Endothelial cell of umbilical vein (primary cell): ENCODE data around the gene RFFL. TPM values are rescaled to one million over a fixed set of nuclear protein-coding genes. Genes with fewer than 3 reads are reported as not detected.

ENCODE experiments used
- BruUV-seq: library from RNA; stranded (reverse); fragments of 400-500 nt; replicated peaks from 2 replicates; lab custom pipeline; 2021; lab: Mats Ljungman, UMichigan
- CTCF ChIA-PET: fragments of 300-600, 350-600 bp; sonication (Branson Sonifier 250); formaldehyde crosslinking; loops from one replicate; lab custom pipeline; 2021; ENCODE audit warnings: antibody characterized with exemption, inconsistent platforms; lab: Charles Lee
- POLR2A ChIA-PET: fragments of 300-600, 350-600 bp; sonication (Branson Sonifier 250); formaldehyde crosslinking; loops from one replicate; lab custom pipeline; 2021; ENCODE audit warnings: antibody characterized with exemption, inconsistent platforms; lab: Charles Lee
- DNase-seq: peaks from one replicate; pipeline ENCODE4 v3.0.0-alpha.2; 2011; ENCODE audit warnings: low read depth, low spot score
- FAIRE-seq: peaks from 2 replicates; lab custom pipeline; 2011; peaks lifted over from hg19 to GRCh38; lab: Jason Lieb, UNC
- H2AFZ ChIP-seq: 2 replicates; pipeline ENCODE4 v1.6.0; 2012; ENCODE audit warnings: low read depth, low read length, control low read depth, inconsistent platforms
- H3K27ac ChIP-seq: 2 replicates; pipeline ENCODE4 v1.5.1; 2011; ENCODE audit warnings: low read depth, mild to moderate bottlenecking, control low read depth, low read length, moderate library complexity; ENCODE audit not compliant: insufficient read depth
- H3K27me3 ChIP-seq, 2 experiments: 2 replicates each; pipeline versions ENCODE4 v1.6.0 to v1.6.1; 2011; ENCODE audit warnings: low read length in 2 of 2, mixed read lengths in 1 of 2; ENCODE audit not compliant: control insufficient read depth in 2 of 2, insufficient read depth in 2 of 2
- H3K36me3 ChIP-seq, 2 experiments: 2 replicates in 1 of 2; 3 replicates in 1 of 2; pipeline ENCODE4 v1.5.1; 2011; ENCODE audit warnings: low read length in 2 of 2, mild to moderate bottlenecking in 1 of 2, moderate library complexity in 1 of 2; ENCODE audit not compliant: control insufficient read depth in 2 of 2, insufficient read depth in 2 of 2; ENCODE audit errors: extremely low read depth in 1 of 2
- H3K4me1 ChIP-seq: 3 replicates; pipeline ENCODE4 v1.5.1; 2011; ENCODE audit warnings: mild to moderate bottlenecking, low read length; ENCODE audit not compliant: control insufficient read depth, insufficient read depth; ENCODE audit errors: extremely low read depth
- H3K4me2 ChIP-seq: 2 replicates; pipeline ENCODE4 v1.6.1; 2011; ENCODE audit warnings: low read length, control low read depth, mixed read lengths; ENCODE audit not compliant: insufficient read depth
- H3K4me3 ChIP-seq, 3 experiments: fragments of 200-600 bp in 1 of 3; sonication (generic), shearing (Covaris generic) in 1 of 3; replicated peaks in 1 of 3; 2 replicates each; pipeline ENCODE4 v1.5.1; 2011 to 2016; ENCODE audit warnings: control low read depth in 3 of 3, low read length in 3 of 3, mild to moderate bottlenecking in 2 of 3, inconsistent platforms in 1 of 3, low read depth in 1 of 3, moderate library complexity in 1 of 3; ENCODE audit not compliant: insufficient read depth in 1 of 3
- H3K79me2 ChIP-seq: 2 replicates; pipeline ENCODE4 v1.6.0; 2012; ENCODE audit warnings: low read length, inconsistent platforms; ENCODE audit not compliant: control insufficient read depth, insufficient read depth
- H3K9ac ChIP-seq: replicated peaks from 2 replicates; pipeline ENCODE3; 2011; ENCODE audit warnings: low read length, control low read depth; ENCODE audit not compliant: insufficient read depth; ENCODE audit errors: extremely low read depth
- H3K9me1 ChIP-seq: replicated peaks from 3 replicates; pipeline ENCODE4 v1.6.0; 2011; ENCODE audit warnings: mild to moderate bottlenecking, low read length; ENCODE audit not compliant: control insufficient read depth, insufficient read depth; ENCODE audit errors: extremely low read depth
- H3K9me3 ChIP-seq: replicated peaks from 2 replicates; pipeline ENCODE4 v1.5.1; 2012; ENCODE audit warnings: low read length, inconsistent platforms; ENCODE audit not compliant: control insufficient read depth, insufficient read depth
- H4K20me1 ChIP-seq: replicated peaks from 2 replicates; pipeline ENCODE3; 2011; ENCODE audit warnings: mild to moderate bottlenecking, low read length; ENCODE audit not compliant: control insufficient read depth, insufficient read depth; ENCODE audit errors: extremely low read depth
- EZH2 ChIP-seq: IDR thresholded peaks from 2 replicates; pipeline ENCODE4 v1.6.1; 2012; ENCODE audit warnings: borderline replicate concordance, low read depth, mild to moderate bottlenecking, moderate library complexity, low read length, inconsistent platforms; ENCODE audit not compliant: severe bottlenecking
- FOS ChIP-seq: IDR thresholded peaks from 2 replicates; pipeline ENCODE4 v1.6.1; 2011; ENCODE audit warnings: mild to moderate bottlenecking, low read length, moderate library complexity, borderline replicate concordance; ENCODE audit not compliant: insufficient read depth
- GATA2 ChIP-seq: IDR thresholded peaks from 2 replicates; pipeline ENCODE4 v1.7.0; 2011; ENCODE audit warnings: low read depth, mild to moderate bottlenecking, moderate library complexity, mixed read lengths, low read length; ENCODE audit not compliant: insufficient read length, insufficient read depth
- JUN ChIP-seq: IDR thresholded peaks from 2 replicates; pipeline ENCODE4 v1.6.1; 2011; ENCODE audit warnings: borderline replicate concordance, low read depth; ENCODE audit not compliant: insufficient read length, insufficient read depth
- MYC ChIP-seq: IDR thresholded peaks from one replicate; pipeline ENCODE4 v1.6.1; 2011; ENCODE audit warnings: mild to moderate bottlenecking, low read depth, low read length
- POLR2A ChIP-seq: IDR thresholded peaks from 2 replicates; pipeline ENCODE4 v1.6.1; 2012; ENCODE audit warnings: low read depth, mild to moderate bottlenecking, control low read depth, low read length
- POLR2AphosphoS5 ChIP-seq: IDR thresholded peaks from 2 replicates; pipeline ENCODE4 v1.6.1; 2012; ENCODE audit warnings: low read depth, mild to moderate bottlenecking, control low read depth, low read length, moderate library complexity; ENCODE audit not compliant: insufficient read depth
- dilution Hi-C: fragments of 300-500 bp; cut with MboI; formaldehyde crosslinking; loops from one replicate; pipeline ENCODE4 v1.15.0; 2019; ENCODE audit warnings: low sequenced_read_pairs; ENCODE audit not compliant: extremely low pct_ligation_motif_present
- intact Hi-C: fragments of 100-400 bp; cut with micrococcal nuclease; formaldehyde crosslinking; loops from one replicate; pipeline ENCODE4 v1.10.0; 2022
- polyA plus RNA-seq, 4 experiments: library from polyadenylated mRNA; depleted of rRNA in 3 of 4; stranded (reverse) in 3 of 4; unstranded in 1 of 4; fragments of >200 nt; gene quantifications; 2 replicates each; pipeline versions ENCODE4 v1.2.1 to v1.2.3, GENCODE V29; 2011 to 2012; ENCODE audit warnings: missing spikeins in 1 of 4
- total RNA-seq: library from RNA; stranded (reverse); gene quantifications from 2 replicates; pipeline ENCODE4 v1.2.3, GENCODE V29; 2021
- TF ChIP-seq, protein P1 (sequence below): IDR thresholded peaks from 2 replicates; pipeline ENCODE4 v1.6.1; 2011; ENCODE audit not compliant: insufficient read depth, insufficient read length
- TF ChIP-seq, protein P2 (sequence below), 2 donors: IDR thresholded peaks; 1 replicate in 1 of 2; 2 replicates in 1 of 2; pipeline ENCODE4 v1.5.1; 2011; ENCODE audit warnings: low read length in 2 of 2, mild to moderate bottlenecking in 2 of 2, moderate library complexity in 2 of 2, control low read depth in 1 of 2, inconsistent platforms in 1 of 2, low read depth in 1 of 2; ENCODE audit not compliant: insufficient read depth in 1 of 2; ENCODE audit errors: extremely low read depth in 1 of 2

The RFFL gene
- total and polyA plus RNA-seq, 2 donors (not counting 3 experiments of a cell fraction or from before 2014, with no cell fraction given), result 7.0 to 14.1 TPM

DNA sequence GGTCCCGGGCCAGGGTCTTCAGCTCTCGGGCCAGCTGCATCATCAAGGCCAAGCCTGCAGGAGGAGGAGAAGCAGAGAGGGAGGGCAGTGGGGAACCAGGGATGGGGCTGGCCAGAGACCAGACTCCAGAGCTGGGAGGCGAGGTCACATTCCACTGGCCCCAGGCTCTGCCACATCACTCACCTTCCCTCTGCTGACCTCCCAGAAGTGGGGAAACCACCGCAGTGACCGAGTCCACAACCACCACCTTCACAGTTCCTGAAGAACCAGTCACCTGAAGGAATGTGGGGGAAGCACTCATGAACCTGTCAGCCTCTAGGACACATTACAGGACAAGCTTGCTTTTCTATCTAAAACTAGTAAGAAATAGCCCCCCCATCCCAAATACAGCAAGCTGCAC is 39.8 kb upstream of the RFFL start:
- CTCF ChIA-PET, result interaction anchor here (1.0 to 1.3 kb wide), 2 partner anchors 15 to 683 kb away, joined by 3 read pairs; no protein-coding TSS in a partner anchor
- dilution Hi-C loops (loop anchor here (25.0 kb wide), 1 partner anchor 116 kb away; the partner anchor contains the start of gene LIG3), intact Hi-C loops (no loop called here)
- no peak overlapping the region for H3K9ac ChIP-seq
- FAIRE-seq (no peak), DNase-seq (no peak)
- no peaks in the 10 kb centered on the region for H3K79me2 ChIP-seq
- H2AFZ ChIP-seq, result no peak overlapping the region
- no peaks in the 10 kb centered on the region for H3K9me3 ChIP-seq
- H3K4me2 ChIP-seq, result no peak overlapping the region
- H3K36me3 ChIP-seq, result peaks cover 4 to 19% of the 10 kb centered on the region in 2 experiments
- no peaks in the 10 kb centered on the region for H4K20me1 ChIP-seq
- H3K27me3 ChIP-seq, result no peaks in the 10 kb centered on the region
- H3K4me3 ChIP-seq, result no peak overlapping the region
- POLR2A ChIA-PET, result no interaction called here
- BruUV-seq, result no TSS peak
- H3K4me1 ChIP-seq, result no peaks in the 10 kb centered on the region
- TF ChIP-seq, protein P1, sequence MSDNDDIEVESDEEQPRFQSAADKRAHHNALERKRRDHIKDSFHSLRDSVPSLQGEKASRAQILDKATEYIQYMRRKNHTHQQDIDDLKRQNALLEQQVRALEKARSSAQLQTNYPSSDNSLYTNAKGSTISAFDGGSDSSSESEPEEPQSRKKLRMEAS, result no peak
- TF ChIP-seq FOS, result no peak
- TF ChIP-seq JUN, result no peak
- TF ChIP-seq, protein P2, sequence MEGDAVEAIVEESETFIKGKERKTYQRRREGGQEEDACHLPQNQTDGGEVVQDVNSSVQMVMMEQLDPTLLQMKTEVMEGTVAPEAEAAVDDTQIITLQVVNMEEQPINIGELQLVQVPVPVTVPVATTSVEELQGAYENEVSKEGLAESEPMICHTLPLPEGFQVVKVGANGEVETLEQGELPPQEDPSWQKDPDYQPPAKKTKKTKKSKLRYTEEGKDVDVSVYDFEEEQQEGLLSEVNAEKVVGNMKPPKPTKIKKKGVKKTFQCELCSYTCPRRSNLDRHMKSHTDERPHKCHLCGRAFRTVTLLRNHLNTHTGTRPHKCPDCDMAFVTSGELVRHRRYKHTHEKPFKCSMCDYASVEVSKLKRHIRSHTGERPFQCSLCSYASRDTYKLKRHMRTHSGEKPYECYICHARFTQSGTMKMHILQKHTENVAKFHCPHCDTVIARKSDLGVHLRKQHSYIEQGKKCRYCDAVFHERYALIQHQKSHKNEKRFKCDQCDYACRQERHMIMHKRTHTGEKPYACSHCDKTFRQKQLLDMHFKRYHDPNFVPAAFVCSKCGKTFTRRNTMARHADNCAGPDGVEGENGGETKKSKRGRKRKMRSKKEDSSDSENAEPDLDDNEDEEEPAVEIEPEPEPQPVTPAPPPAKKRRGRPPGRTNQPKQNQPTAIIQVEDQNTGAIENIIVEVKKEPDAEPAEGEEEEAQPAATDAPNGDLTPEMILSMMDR (IDR thresholded peaks at IDR 0.05; ENCODE audit: extremely low read depth in 1 of 2, insufficient read depth in 1 of 2, low read depth in 1 of 2, low read length in 2 of 2), result no peak
- no peak for TF ChIP-seq EZH2
- TF ChIP-seq POLR2AphosphoS5, result no peak
- TF ChIP-seq POLR2A, result no peak
- TF ChIP-seq GATA2, result no peak
- no peak for TF ChIP-seq MYC
- no peaks in the 10 kb centered on the region for H3K9me1 ChIP-seq
- H3K27ac ChIP-seq, result no peak overlapping the region
